HepG2 (cell line): ENCODE results near the gene OR1F1. TPM values are rescaled to one million over a fixed set of nuclear protein-coding genes. Genes with fewer than 3 reads are reported as not detected.
A peak's percentile ranks its signal among the peaks of the same experiment; 100 is the strongest.

Experiments
- ASH2L ChIP-seq: fragments of 300-600, 200-600 bp; sonication (generic); IDR thresholded peaks from 2 replicates; pipeline ENCODE4 v1.7.0; 2017; ENCODE audit warnings: low read depth, mild to moderate bottlenecking, moderate library complexity, mixed read lengths, low read length; ENCODE audit not compliant: insufficient read length
- ATAD3A ChIP-seq: sonication (generic); formaldehyde crosslinking; IDR thresholded peaks from 2 replicates; pipeline ENCODE4 v1.4.0; 2020; ENCODE audit warnings: missing genetic modification reagents
- FOXP1 ChIP-seq, 2 experiments: fragments of 450-650 bp in 1 of 2; IDR thresholded peaks; 2 replicates each; pipeline ENCODE4 v1.6.1; 2017 to 2018; ENCODE audit warnings: antibody characterized with exemption in 1 of 2
- HOXA7 ChIP-seq: sonication (generic); formaldehyde crosslinking; IDR thresholded peaks from 2 replicates; pipeline ENCODE4 v1.8.1; 2022; ENCODE audit warnings: mild to moderate bottlenecking, missing genetic modification reagents, moderate library complexity
- PRPF4 ChIP-seq: fragments of 200-400 bp; formaldehyde crosslinking; IDR thresholded peaks from 2 replicates; pipeline ENCODE4 v1.6.1; 2016; ENCODE audit warnings: low read length, low read depth; ENCODE audit not compliant: poor library complexity, severe bottlenecking
- RAD51 ChIP-seq: fragments of 450-650 bp; IDR thresholded peaks from 2 replicates; pipeline ENCODE4 v1.6.1; 2016; ENCODE audit warnings: borderline replicate concordance
- SRSF9 ChIP-seq: fragments of 200-400 bp; formaldehyde crosslinking; IDR thresholded peaks from 2 replicates; pipeline ENCODE4 v1.6.1; 2018; ENCODE audit warnings: borderline replicate concordance, mild to moderate bottlenecking, low read depth, low read length; ENCODE audit not compliant: insufficient read depth, poor library complexity, severe bottlenecking
- U2AF2 ChIP-seq: fragments of 200-400 bp; formaldehyde crosslinking; IDR thresholded peaks from 2 replicates; pipeline ENCODE4 v1.6.1; 2017; ENCODE audit warnings: low read depth, mild to moderate bottlenecking, low read length
- ZFP1 ChIP-seq: IDR thresholded peaks from 2 replicates; pipeline ENCODE4 v1.6.1; 2016
- ZKSCAN5 ChIP-seq: sonication (generic); formaldehyde crosslinking; IDR thresholded peaks from 2 replicates; pipeline ENCODE4 v1.5.1; 2020; ENCODE audit warnings: mild to moderate bottlenecking, missing genetic modification reagents
- ZNF20 ChIP-seq: sonication (generic); formaldehyde crosslinking; IDR thresholded peaks from 2 replicates; pipeline ENCODE4 v1.4.0; 2020; ENCODE audit warnings: mild to moderate bottlenecking, moderate library complexity, missing genetic modification reagents
- ZNF329 ChIP-seq: sonication (generic); formaldehyde crosslinking; IDR thresholded peaks from 2 replicates; pipeline ENCODE4 v1.9.0; 2021; ENCODE audit warnings: low read depth, mild to moderate bottlenecking, missing genetic modification reagents
- ZNF530 ChIP-seq: sonication (generic); formaldehyde crosslinking; IDR thresholded peaks from 2 replicates; pipeline ENCODE4 v1.5.0; 2020; ENCODE audit warnings: low read depth, mild to moderate bottlenecking, missing genetic modification reagents
- polyA plus RNA-seq, 8 experiments: library from polyadenylated mRNA; depleted of rRNA in 3 of 8; stranded (reverse) in 7 of 8; unstranded in 1 of 8; fragments of >200 nt; fragmentation: Illumina TruSeq in 4 of 8; extraction: Trizol in 4 of 8; gene quantifications; 2 replicates each; pipeline versions ENCODE4 v1.2.1 to v1.2.3, GENCODE V29; 2011 to 2016; ENCODE audit warnings: low read depth in 4 of 8, missing spikeins in 1 of 8, mixed read lengths in 1 of 8; ENCODE audit not compliant: insufficient read depth in 1 of 8
- total RNA-seq, 5 experiments: library from RNA; depleted of rRNA; stranded (reverse); fragments of >200 nt; fragmentation: Illumina TruSeq; extraction: Trizol; gene quantifications; 2 replicates each; pipeline ENCODE4 v1.2.3, GENCODE V29; 2016; ENCODE audit warnings: low read depth in 1 of 5
- TF ChIP-seq, protein P1 (sequence below): sonication (generic); formaldehyde crosslinking; IDR thresholded peaks from 2 replicates; pipeline ENCODE4 v1.4.0; 2020; ENCODE audit warnings: mild to moderate bottlenecking, missing genetic modification reagents
- TF ChIP-seq, protein P2 (sequence below): sonication (generic); formaldehyde crosslinking; IDR thresholded peaks from 2 replicates; pipeline ENCODE4 v1.8.0; 2022; ENCODE audit warnings: mild to moderate bottlenecking, missing genetic modification reagents, borderline replicate concordance
- TF ChIP-seq, protein P3 (sequence below): sonication (generic); formaldehyde crosslinking; IDR thresholded peaks from 2 replicates; pipeline ENCODE4 v1.5.1; 2020; ENCODE audit warnings: missing genetic modification reagents, mild to moderate bottlenecking, borderline replicate concordance
- TF ChIP-seq, protein P4 (sequence below): IDR thresholded peaks from 2 replicates; pipeline ENCODE4 v1.6.1; 2016; ENCODE audit warnings: low read depth, control low read depth

The OR1F1 gene
- total and polyA plus RNA-seq, 2 of the 13 experiments (the other 11 are each of a cell fraction or from before 2014, with no cell fraction given): 0.90 TPM; not detected in 1

DNA sequence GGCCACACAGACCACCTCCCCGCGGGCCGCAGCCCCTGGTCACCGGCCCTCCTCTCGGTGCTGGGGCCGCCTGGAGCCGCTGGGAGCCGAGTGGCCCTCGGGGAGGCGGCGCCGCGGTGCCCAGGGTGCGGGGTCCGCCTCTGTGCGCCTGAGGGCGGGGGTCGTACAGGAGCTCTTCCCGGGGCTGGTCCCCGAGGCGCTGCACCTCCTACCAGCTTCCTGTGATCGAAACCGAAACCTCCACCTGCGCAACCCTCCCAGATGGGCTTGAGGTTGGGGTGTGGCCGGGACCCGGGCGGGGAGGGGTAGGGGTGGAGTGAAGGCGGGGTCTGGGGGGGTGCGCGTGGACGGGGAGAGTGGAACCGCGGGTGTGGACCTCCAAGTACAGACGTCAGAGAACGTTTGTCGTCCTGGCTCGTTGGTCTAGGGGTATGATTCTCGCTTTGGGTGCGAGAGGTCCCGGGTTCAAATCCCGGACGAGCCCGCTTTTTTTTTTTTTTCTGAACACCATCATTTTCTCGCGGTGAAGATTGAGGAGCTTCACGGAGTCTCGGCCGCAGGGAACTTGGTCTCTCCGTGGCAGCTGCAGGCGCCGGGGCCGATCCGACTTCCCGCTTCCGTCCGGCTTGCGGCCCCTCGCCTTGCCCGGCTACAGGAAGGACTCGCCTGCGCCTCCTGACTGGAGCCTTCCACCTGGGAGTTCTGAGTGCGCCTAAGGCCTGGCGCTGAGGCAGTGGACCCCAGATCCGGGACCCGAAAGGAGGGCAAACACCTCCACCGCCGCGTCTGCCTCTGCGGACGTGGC, 29.3 kb upstream of the OR1F1 start (continued):
- TF ChIP-seq, protein P1, sequence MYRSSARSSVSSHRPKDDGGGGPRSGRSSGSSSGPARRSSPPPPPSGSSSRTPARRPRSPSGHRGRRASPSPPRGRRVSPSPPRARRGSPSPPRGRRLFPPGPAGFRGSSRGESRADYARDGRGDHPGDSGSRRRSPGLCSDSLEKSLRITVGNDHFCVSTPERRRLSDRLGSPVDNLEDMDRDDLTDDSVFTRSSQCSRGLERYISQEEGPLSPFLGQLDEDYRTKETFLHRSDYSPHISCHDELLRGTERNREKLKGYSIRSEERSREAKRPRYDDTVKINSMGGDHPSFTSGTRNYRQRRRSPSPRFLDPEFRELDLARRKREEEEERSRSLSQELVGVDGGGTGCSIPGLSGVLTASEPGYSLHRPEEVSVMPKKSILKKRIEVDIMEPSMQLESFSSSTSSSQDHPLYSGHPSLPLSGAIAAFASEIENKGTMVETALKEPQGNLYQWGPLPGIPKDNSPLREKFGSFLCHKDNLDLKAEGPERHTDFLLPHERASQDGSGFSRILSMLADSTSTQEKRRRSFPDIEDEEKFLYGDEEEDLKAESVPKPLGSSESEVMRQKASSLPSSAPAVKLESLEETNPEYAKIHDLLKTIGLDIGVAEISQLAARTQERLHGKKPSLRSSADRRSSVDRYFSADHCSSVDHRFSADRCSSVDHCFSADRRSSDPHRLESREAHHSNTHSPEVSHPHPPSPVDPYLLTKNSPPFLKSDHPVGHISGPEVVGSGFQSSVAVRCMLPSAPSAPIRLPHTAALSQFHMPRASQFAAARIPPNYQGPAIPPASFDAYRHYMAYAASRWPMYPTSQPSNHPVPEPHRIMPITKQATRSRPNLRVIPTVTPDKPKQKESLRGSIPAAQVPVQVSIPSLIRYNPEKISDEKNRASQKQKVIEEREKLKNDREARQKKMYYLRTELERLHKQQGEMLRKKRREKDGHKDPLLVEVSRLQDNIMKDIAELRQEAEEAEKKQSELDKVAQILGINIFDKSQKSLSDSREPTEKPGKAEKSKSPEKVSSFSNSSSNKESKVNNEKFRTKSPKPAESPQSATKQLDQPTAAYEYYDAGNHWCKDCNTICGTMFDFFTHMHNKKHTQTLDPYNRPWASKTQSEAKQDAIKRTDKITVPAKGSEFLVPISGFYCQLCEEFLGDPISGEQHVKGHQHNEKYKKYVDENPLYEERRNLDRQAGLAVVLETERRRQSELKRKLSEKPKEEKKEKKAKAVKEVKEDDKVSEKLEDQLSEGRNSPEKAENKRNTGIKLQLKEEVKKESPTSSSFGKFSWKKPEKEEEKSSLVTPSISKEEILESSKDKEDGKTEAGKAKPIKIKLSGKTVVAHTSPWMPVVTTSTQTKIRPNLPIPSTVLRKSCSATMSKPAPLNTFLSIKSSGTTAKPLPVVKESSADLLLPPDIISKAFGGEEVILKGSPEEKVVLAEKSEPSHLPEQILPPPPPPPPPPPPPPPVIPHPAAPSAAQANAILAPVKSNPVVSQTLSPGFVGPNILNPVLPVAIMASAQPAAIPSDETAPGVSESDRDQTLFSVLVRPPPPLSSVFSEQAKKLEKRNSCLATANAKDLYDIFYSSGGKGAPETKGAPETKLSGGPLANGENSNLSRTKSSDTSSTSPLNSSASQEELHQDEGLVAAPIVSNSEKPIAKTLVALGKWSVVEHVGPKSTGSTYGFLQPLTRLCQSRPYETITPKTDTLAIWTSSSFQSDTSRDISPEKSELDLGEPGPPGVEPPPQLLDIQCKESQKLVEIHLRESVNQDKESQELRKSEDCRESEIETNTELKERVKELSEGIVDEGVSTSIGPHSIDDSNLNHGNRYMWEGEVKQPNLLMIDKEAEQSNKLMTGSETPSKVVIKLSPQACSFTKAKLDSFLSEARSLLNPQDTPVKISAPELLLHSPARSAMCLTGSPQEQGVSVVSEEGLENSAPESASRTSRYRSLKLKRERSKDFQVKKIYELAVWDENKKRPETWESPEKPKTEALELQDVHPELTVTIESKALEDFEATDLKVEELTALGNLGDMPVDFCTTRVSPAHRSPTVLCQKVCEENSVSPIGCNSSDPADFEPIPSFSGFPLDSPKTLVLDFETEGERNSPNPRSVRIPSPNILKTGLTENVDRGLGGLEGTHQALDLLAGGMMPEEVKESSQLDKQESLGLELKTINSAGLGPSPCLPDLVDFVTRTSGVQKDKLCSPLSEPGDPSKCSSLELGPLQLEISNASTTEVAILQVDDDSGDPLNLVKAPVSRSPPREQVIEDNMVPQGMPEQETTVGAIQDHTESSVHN (CRISPR knock-in tag): no peak
- TF ChIP-seq ZKSCAN5 (CRISPR knock-in tag): no peak
- no peak for TF ChIP-seq PRPF4
- TF ChIP-seq, protein P2, sequence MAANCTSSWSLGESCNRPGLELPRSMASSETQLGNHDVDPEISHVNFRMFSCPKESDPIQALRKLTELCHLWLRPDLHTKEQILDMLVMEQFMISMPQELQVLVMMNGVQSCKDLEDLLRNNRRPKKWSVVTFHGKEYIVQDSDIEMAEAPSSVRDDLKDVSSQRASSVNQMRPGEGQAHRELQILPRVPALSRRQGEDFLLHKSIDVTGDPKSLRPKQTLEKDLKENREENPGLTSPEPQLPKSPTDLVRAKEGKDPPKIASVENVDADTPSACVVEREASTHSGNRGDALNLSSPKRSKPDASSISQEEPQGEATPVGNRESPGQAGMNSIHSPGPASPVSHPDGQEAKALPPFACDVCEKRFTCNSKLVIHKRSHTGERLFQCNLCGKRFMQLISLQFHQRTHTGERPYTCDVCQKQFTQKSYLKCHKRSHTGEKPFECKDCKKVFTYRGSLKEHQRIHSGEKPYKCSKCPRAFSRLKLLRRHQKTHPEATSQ: no peak
- no peak for TF ChIP-seq SRSF9
- no peak for TF ChIP-seq U2AF2
- no peak for TF ChIP-seq ZNF530
- TF ChIP-seq ZNF20: no peak
- TF ChIP-seq, protein P3, sequence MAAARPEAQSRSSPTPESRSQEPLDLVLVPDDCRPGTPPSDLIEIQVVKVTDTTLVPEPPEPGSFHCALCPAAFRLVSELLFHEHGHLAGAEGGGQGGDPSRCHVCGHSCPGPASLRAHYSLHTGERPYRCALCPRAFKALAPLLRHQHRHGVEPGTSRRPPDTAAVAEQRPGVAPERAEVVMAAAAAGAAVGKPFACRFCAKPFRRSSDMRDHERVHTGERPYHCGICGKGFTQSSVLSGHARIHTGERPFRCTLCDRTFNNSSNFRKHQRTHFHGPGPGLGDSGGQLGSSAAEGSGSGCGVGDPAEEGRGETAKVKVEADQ: no peak
- no peak for TF ChIP-seq ZFP1
- TF ChIP-seq, protein P4, sequence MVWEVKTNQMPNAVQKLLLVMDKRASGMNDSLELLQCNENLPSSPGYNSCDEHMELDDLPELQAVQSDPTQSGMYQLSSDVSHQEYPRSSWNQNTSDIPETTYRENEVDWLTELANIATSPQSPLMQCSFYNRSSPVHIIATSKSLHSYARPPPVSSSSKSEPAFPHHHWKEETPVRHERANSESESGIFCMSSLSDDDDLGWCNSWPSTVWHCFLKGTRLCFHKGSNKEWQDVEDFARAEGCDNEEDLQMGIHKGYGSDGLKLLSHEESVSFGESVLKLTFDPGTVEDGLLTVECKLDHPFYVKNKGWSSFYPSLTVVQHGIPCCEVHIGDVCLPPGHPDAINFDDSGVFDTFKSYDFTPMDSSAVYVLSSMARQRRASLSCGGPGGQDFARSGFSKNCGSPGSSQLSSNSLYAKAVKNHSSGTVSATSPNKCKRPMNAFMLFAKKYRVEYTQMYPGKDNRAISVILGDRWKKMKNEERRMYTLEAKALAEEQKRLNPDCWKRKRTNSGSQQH (CRISPR knock-in tag): no peak
- peak; percentile 47 for TF ChIP-seq ASH2L
- TF ChIP-seq HOXA7 (CRISPR knock-in tag): no peak
- no peak for TF ChIP-seq RAD51
- no peak for TF ChIP-seq ATAD3A (CRISPR knock-in tag)
- no peak for TF ChIP-seq ZNF329
- TF ChIP-seq FOXP1 (IDR thresholded peaks at IDR 0.05): no peak
- no peak; the same call in 1 of the 2 replicates for TF ChIP-seq FOXP1 (CRISPR knock-in tag; IDR thresholded peaks at IDR 0.05)
